Measurements from ENCODE around the gene APOBEC3C. TPM values are rescaled to one million over a fixed set of nuclear protein-coding genes. Genes with fewer than 3 reads are reported as not detected.

APOBEC3C gene
- total RNA-seq, 3 donors from 2014 or later (not counting 1 experiment from before 2014, with no cell fraction given), result 144 to 168 (median 155) TPM

- H3K27me3 Mint-ChIP-seq (ENCODE audit: low read depth in 2 of 2), result no peaks in the 10 kb centered on the region
- no peaks in the 10 kb centered on the region for H3K27me3 ChIP-seq (ENCODE audit: control insufficient read depth, insufficient read depth, low read length)
- TF ChIP-seq CTCF (IDR thresholded peaks at IDR 0.05), result no peak
- H3K36me3 Mint-ChIP-seq, result no peaks in the 10 kb centered on the region
- H3K36me3 ChIP-seq (ENCODE audit: control insufficient read depth, insufficient read depth, low read length), result peaks cover 22% of the 10 kb centered on the region
- DNase-seq (peak in 1 of 2 donors; percentile 60), ATAC-seq (no peak)
- intact Hi-C loops (cut with micrococcal nuclease), result loop anchor here (5.0 kb wide), 2 partner anchors 38 to 58 kb away; no protein-coding TSS in a partner anchor
- H3K27ac Mint-ChIP-seq, result peak overlapping the region; percentile 76 to 79
- H3K4me3 Mint-ChIP-seq, result peak overlapping the region; percentile 40
- no peaks in the 10 kb centered on the region for H3K9me3 Mint-ChIP-seq
- peaks cover 26 to 60% of the 10 kb centered on the region in 2 donors for H3K4me1 Mint-ChIP-seq
- H3K27ac ChIP-seq (ENCODE audit: low read length), result no peak overlapping the region
- no peak overlapping the region for H3K4me3 ChIP-seq (ENCODE audit: low read length)
- 72% methylated on average over 13 of the region's 15 CpGs for WGBS (ENCODE audit: insufficient coverage)
- H3K4me1 ChIP-seq (ENCODE audit: control insufficient read depth, insufficient read depth, low read length), result peaks cover 54% of the 10 kb centered on the region
- no peaks in the 10 kb centered on the region for H3K9me3 ChIP-seq (ENCODE audit: control insufficient read depth, insufficient read depth, low read length)
Measured at GRCh38 chr22:39024519-39025308, 10.7 kb downstream of the APOBEC3C start.

GRCh38 chr22:39026509-39027150 is 12.6 kb downstream of the APOBEC3C start:
- Histone ChIP-seq H3K27ac (ENCODE audit: low read length) (no peak overlapping the region), H3K36me3 (ENCODE audit: control insufficient read depth, insufficient read depth, low read length) (peaks cover 22% of the 10 kb centered on the region), H3K27me3 (ENCODE audit: control insufficient read depth, insufficient read depth, low read length) (no peaks in the 10 kb centered on the region), H3K4me3 (ENCODE audit: low read length) (no peak overlapping the region), H3K9me3 (ENCODE audit: control insufficient read depth, insufficient read depth, low read length) (no peaks in the 10 kb centered on the region), H3K4me1 (ENCODE audit: control insufficient read depth, insufficient read depth, low read length) (peaks cover 41% of the 10 kb centered on the region)
- Mint-ChIP-seq H3K4me1 (peaks cover 12 to 47% of the 10 kb centered on the region in 2 donors), H3K36me3 (no peaks in the 10 kb centered on the region), H3K9me3 (no peaks in the 10 kb centered on the region), H3K27me3 (ENCODE audit: low read depth in 2 of 2) (no peaks in the 10 kb centered on the region), H3K27ac (peak overlapping the region; percentile 76 to 79), H3K4me3 (no peak overlapping the region)
- intact Hi-C loops (cut with micrococcal nuclease), result loop anchor here (5.0 kb wide), 1 partner anchor 36 kb away; no protein-coding TSS in a partner anchor
- DNase-seq, result no peak
- no peak for TF ChIP-seq CTCF (IDR thresholded peaks at IDR 0.05)
- 95% methylated on average over 10 of the region's 12 CpGs for WGBS (ENCODE audit: insufficient coverage)
- no peak for ATAC-seq

GRCh38 chr22:39027717-39028116 is 13.7 kb downstream of the APOBEC3C start:
- Histone ChIP-seq H3K9me3 (ENCODE audit: control insufficient read depth, insufficient read depth, low read length) (no peaks in the 10 kb centered on the region), H3K36me3 (ENCODE audit: control insufficient read depth, insufficient read depth, low read length) (peaks cover 22% of the 10 kb centered on the region), H3K27ac (ENCODE audit: low read length) (no peak overlapping the region), H3K27me3 (ENCODE audit: control insufficient read depth, insufficient read depth, low read length) (no peaks in the 10 kb centered on the region), H3K4me1 (ENCODE audit: control insufficient read depth, insufficient read depth, low read length) (peaks cover 30% of the 10 kb centered on the region), H3K4me3 (ENCODE audit: low read length) (no peak overlapping the region)
- Mint-ChIP-seq H3K27ac (peak overlapping the region; percentile 47 to 58), H3K27me3 (ENCODE audit: low read depth in 2 of 2) (no peaks in the 10 kb centered on the region), H3K9me3 (no peaks in the 10 kb centered on the region), H3K36me3 (no peaks in the 10 kb centered on the region), H3K4me1 (peaks cover 5 to 39% of the 10 kb centered on the region in 2 donors), H3K4me3 (no peak overlapping the region)
- DNase-seq (no peak), ATAC-seq (no peak)
- TF ChIP-seq CTCF (IDR thresholded peaks at IDR 0.05), result no peak
- WGBS (ENCODE audit: insufficient coverage), result 95% methylated on average over 4 of the region's 4 CpGs
- intact Hi-C loops (cut with micrococcal nuclease), result loop anchor here (5.0 kb wide), 1 partner anchor 35 kb away; no protein-coding TSS in a partner anchor

All from natural killer cell (primary cell).